ENCODE data around the gene STAB2.

Gene STAB2

GRCh38 chr12:103768467-103769123, 181.5 kb downstream of the STAB2 start:
- no peak for DNase-seq
- H3K36me3 Mint-ChIP-seq (ENCODE audit: low read depth), result no peaks in the 10 kb centered on the region
- H3K27ac Mint-ChIP-seq, result peak overlapping the region; percentile 85
- no peak for TF ChIP-seq CTCF (IDR thresholded peaks at IDR 0.05)
- no peaks in the 10 kb centered on the region for H3K27me3 Mint-ChIP-seq (ENCODE audit: low read depth, poor library complexity)
- H3K4me1 Mint-ChIP-seq, result peaks cover 37% of the 10 kb centered on the region
- H3K4me3 Mint-ChIP-seq, result no peak overlapping the region
- no peaks in the 10 kb centered on the region for H3K9me3 Mint-ChIP-seq

GRCh38 chr12:103769240-103769945, 182.3 kb downstream of the STAB2 start:
- Mint-ChIP-seq H3K4me3 (no peak overlapping the region), H3K27ac (peak overlapping the region; percentile 85), H3K36me3 (ENCODE audit: low read depth) (no peaks in the 10 kb centered on the region), H3K27me3 (ENCODE audit: low read depth, poor library complexity) (no peaks in the 10 kb centered on the region), H3K9me3 (no peaks in the 10 kb centered on the region), H3K4me1 (peaks cover 40% of the 10 kb centered on the region)
- no peak for TF ChIP-seq CTCF (IDR thresholded peaks at IDR 0.05)
- no peak for DNase-seq

- H3K4me1 Mint-ChIP-seq, result peaks cover 33% of the 10 kb centered on the region
- peak; percentile 37 for DNase-seq
- no peaks in the 10 kb centered on the region for H3K9me3 Mint-ChIP-seq
- TF ChIP-seq CTCF (IDR thresholded peaks at IDR 0.05), result peak; percentile 16
- no peaks in the 10 kb centered on the region for H3K27me3 Mint-ChIP-seq (ENCODE audit: low read depth, poor library complexity)
- no peak overlapping the region for H3K27ac Mint-ChIP-seq
- H3K4me3 Mint-ChIP-seq, result no peak overlapping the region
- peaks cover 17% of the 10 kb centered on the region for H3K36me3 Mint-ChIP-seq (ENCODE audit: low read depth)
Measured at GRCh38 chr12:103771466-103771865, 184.4 kb downstream of the STAB2 start.

- Mint-ChIP-seq H3K9me3 (no peaks in the 10 kb centered on the region), H3K4me1 (peaks cover 30% of the 10 kb centered on the region), H3K36me3 (ENCODE audit: low read depth) (peaks cover 28% of the 10 kb centered on the region), H3K27ac (no peak overlapping the region), H3K4me3 (no peak overlapping the region), H3K27me3 (ENCODE audit: low read depth, poor library complexity) (no peaks in the 10 kb centered on the region)
- TF ChIP-seq CTCF (IDR thresholded peaks at IDR 0.05), result no peak
- DNase-seq, result no peak
Measured at GRCh38 chr12:103772367-103773108, 185.5 kb downstream of the STAB2 start.

GRCh38 chr12:103773109-103773910, 186.2 kb downstream of the STAB2 start:
- H3K4me3 Mint-ChIP-seq, result no peak overlapping the region
- no peak for DNase-seq
- no peak for TF ChIP-seq CTCF (IDR thresholded peaks at IDR 0.05)

More at GRCh38 chr12:103773109-103773910, 186.2 kb downstream of the STAB2 start:
- Mint-ChIP-seq H3K9me3 (no peaks in the 10 kb centered on the region), H3K27me3 (ENCODE audit: low read depth, poor library complexity) (no peaks in the 10 kb centered on the region), H3K4me1 (peaks cover 30% of the 10 kb centered on the region), H3K36me3 (ENCODE audit: low read depth) (peaks cover 33% of the 10 kb centered on the region), H3K27ac (no peak overlapping the region)
